HG02938 (cell line): Measurements from ENCODE around the gene BIRC6.
A peak's percentile ranks its signal among the peaks of the same experiment; 100 is the strongest.
"Not testable (repeated sequence)": the region's sequence is repeated elsewhere in the genome, so short reads cannot be mapped to it uniquely, and the experiment has no call there.

Source experiments
- ATAC-seq: cut with Tn5 transposase; IDR thresholded peaks from one replicate; pipeline ENCODE4 v1.9.1; 2021; ENCODE audit warnings: mild to moderate bottlenecking, moderate library complexity; ENCODE audit not compliant: unreplicated experiment

BIRC6 gene

DNA sequence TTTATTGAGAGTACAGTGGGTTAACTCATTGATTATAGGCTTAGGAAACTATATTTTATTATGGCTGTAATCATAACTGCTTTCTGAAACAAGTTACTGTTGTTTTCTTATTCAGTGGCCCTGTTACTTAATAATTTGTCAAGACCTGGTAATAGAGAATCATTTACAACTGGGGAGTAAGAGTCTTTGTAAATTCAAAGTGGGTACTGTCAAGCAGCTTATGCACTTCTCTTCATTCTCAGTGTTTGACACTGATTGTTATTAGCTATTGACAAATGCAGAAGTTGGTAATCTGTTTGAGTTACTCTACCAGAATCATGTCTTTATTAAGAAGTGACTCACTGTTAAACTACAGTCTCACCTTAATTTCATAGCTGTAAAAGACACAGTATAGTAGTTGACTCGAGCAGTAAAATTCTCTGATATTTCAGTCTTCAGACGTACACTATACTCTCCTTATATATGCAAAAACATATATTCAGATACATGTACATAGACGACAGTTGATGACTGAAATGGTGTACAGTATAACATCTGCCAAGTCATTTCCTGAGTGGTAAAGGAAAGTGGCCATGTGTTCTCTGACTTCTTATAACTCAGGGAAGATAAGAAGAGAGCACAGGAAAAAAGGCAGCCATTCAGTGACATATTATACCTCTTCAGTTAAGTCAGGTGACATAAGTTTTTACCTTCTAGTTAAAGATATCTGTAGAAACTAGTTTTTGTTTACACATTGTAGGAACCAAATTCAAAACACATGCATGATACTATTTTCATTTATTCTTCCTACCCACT is 235.0 kb downstream of the BIRC6 start:
- ATAC-seq: peak; percentile 83

DNA sequence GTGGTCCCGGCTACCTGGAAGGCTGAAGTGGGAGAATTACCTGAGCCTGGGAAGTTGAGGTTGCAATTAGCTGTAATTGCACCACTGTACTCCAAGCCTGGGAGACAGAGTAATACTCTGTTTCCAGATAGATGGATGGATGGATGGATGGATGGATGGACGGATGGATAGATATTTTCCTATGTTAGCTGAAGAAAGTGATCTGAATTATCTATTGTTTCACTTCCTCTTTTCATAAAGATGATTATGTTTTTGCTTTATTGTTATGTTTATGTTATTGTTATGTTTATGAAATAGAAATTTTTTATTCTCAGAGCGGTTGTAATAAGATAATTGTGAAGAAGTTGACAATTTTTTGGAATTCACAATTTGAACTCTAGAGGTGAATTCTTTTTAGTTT is 237.8 kb downstream of the BIRC6 start:
- no peak for ATAC-seq

GRCh38 chr2:32611366-32611765 is 254.5 kb downstream of the BIRC6 start:
- ATAC-seq: no peak

DNA sequence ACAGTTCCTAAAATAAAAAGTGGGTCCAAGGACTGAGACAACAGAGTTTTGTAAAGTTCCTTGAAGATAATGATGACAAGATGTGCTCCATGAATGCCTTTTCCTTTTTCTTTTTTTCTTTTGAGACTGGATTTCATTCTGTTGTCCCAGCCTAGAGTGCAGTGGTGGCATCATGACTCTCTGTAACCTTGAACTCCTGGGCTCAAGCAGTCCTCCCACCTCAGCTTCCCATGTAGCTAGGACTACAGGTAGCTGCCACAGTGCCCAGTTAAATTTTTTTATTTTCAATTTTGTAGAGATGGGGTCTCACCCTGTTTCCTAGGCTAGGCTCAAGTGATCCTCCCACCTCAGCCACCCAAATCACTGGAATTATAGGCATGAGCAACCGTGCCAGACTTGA is 254.9 kb downstream of the BIRC6 start:
- ATAC-seq: no peak

DNA sequence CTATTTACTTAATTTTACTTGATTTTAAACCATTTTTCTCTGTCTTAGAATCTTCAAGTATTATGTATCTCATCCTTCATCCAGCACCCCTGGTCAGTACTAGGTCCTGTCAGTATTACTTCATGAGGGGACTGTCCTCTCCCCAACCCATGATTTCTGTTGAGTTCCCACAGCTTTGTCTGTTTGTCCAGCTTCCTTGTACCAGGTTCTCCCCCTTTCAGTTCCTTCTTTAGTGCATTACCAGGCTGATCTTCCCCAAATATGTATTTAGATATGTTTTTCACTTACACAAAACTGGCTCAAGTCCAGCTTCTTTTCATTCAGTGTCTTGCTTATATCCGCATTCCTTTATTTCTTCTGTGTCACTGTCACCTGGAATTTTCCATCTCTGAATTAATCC is 257.3 kb downstream of the BIRC6 start:
- no peak for ATAC-seq

DNA sequence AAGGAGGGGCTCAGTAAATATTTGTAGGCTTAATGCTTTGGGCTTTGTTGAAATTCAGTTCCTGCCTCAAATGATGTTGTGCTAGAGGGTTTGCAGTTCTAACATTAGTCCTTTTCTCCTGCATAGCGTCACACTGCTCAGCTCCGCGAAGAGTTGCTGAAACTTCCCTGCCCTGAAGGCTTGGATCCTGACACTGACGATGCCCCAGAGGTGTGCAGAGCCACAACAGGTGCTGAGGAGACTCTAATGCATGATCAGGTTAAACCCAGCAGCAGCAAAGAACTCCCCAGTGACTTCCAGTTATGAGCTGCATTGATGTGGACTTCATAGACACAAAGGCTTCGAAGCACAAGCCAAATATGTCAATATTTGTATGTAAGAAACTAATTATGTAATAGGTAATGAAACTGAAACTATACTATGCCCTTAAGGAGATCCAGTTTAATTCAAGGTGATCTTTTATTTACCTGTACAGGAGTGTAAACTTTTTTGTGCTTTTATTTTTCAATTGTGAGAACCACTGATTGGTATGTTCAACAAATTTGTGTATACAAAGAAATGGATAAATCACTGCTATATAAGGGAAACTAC is 260.9 kb downstream of the BIRC6 start:
- ATAC-seq: no peak

DNA sequence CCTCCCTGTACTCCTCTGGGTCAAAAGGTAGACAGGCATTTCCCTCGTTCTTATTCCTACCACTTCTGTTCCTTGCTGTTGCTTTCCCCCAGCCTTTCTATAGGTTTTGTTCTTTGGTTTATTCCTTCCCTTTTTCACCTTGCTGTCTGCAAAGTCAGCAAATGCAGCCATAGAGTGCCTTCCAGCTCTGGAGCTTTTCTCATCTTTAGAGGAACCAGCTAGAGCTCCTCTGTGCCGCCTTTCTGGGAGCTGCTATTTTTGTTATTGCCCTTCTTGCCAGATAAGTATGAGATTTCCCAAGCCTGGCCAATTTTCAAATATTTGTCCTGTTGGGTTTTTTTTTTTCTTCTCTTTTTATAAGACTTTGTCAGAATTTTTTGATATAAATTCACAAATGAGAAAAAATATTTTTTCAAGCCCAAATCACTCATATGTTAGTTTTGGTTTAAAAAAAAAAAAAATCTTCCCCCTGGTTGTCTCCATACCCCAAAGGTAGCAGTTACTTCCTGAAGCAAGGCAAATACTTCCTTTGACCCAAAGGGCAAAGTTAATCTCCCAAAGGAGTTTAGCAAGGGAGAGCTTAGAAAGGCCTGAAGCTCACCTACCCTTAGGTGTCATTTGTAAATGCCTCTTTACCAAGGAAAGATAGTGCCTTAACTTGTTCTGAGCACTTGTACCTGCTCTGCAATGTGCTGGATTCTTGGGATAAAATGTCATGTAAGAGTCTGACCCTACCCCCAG is 265.9 kb downstream of the BIRC6 start:
- no peak for ATAC-seq

DNA sequence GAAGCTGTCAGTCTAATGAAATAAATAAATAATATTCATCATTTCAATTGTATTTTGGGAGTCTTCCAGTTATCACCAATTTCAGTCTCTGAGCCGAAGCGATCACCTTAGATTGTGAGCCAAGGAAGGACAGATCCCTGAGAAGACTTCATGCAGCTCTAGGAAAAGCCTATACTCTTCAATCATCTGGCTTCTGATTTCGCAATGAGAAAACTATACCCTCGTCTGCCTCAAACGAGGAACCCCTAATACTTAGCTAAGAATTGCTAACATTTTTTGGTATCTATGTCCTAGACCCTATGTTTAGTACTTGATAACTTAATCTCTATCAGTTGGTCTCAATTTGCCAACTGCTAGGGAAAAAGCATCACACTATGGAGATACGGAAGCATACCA is 266.5 kb downstream of the BIRC6 start:
- ATAC-seq: no peak

DNA sequence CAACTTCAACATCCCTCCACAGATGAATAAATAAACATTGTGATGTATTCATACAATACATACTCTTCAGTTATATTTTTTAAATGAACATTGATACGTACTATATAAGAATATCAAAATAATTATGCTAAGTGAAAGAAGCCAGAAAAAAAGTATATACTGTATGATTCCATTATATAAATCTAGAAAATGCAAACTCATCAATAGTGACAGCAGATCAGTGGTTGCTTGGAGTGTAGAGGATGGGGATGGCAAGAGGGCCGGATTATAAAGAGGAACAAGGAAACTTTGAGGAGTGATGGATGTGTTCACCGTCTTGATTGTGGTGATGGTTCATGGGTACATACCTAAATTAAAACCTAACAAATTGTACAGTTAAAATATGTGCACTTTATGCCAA is 268.0 kb downstream of the BIRC6 start:
- ATAC-seq: no peak

- no peak for ATAC-seq
These were observed 269.9 kb downstream of the BIRC6 start for GRCh38 chr2:32626639-32627221.

DNA sequence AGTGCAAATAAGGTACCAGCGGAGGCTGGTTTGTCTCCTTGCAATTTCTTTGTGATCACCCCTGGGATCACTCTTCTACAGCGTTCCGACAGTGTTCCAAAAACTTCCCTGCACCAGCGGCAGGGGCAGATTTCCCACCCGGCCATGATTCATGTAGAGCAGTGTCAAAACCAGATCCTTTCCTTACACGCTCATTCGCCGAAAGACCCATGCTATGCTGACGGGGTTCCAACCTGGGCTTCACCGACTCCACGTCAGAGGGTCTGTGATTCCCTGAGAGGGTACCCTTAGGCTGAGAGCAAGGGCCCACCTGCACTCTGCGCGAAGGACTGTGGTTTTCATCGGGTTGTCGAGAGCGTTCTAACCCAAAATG is 270.6 kb downstream of the BIRC6 start:
- peak; percentile 33 for ATAC-seq

GRCh38 chr2:32627814-32628579 is 271.2 kb downstream of the BIRC6 start, which contains the start of gene TTC27:
TSS of gene TTC27 (plus strand) at chr2:32628050. CDS start at chr2:32628293, 243 bp downstream.
- peak; percentile 99 for ATAC-seq

DNA sequence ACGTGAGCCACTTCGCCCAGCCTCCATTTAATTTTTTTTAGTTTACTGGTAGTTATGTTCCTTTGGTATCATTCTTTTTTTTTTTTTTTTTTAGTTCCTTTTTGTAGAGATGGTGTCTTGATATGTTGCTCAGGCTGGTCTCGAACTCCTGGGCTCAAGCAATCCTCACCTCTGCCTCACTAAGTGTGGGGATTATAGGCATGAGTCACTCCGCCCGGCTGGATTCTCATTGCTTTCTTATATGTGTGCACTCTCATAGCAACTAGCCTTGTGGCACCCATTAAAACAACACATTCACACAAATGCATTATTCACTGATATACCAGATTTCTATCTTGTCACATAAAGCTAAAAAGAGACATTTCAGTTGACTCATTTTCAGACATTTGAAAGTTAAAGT is 275.3 kb downstream of the BIRC6 start:
- no peak for ATAC-seq

DNA sequence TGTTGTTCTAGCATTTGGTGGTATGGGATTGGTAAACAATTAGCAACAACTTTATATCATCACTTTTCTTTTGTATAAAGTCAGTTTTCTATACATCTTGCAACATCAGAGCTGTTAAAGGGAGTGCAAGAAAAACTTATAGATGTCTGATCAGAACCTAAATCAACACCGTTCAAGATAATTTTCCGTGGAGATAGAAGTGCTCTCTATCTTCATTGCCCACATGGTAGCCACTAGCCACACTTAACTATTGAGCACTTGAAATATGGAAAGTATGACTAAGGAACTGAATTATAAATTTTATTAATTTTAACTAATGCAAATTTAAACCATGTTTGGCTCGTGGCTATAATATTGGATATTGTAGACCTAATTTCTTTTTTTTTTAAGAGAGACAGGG is 276.2 kb downstream of the BIRC6 start:
- ATAC-seq: no peak

DNA sequence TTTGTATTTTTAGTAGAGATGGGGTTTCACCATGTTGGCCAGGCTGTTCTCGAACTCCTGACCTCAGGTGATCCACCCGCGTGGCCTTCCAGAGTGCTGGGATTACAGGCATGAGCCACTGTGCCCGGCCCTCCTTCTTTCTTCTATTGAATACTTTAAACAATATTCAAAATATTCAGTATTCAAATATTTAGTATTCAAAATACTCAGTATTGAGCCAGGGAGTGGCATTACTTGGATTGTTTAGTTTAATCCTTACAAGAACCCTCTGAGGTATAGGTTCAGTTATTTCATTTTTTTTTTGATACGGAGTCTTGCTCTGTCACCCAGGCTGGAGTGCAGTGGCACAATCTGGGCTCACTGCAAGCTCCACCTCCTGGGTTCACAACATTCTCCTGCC is 281.7 kb downstream of the BIRC6 start:
- ATAC-seq: not testable (repeated sequence)

- ATAC-seq: no peak
These were observed 284.4 kb downstream of the BIRC6 start for GRCh38 chr2:32641180-32641579.

- ATAC-seq: no peak
These were observed 290.4 kb downstream of the BIRC6 start for GRCh38 chr2:32647180-32647651.

GRCh38 chr2:32652555-32653209 is 295.9 kb downstream of the BIRC6 start:
- ATAC-seq: no peak

- no peak for ATAC-seq
These were observed 299.2 kb downstream of the BIRC6 start for GRCh38 chr2:32656069-32656468.

DNA sequence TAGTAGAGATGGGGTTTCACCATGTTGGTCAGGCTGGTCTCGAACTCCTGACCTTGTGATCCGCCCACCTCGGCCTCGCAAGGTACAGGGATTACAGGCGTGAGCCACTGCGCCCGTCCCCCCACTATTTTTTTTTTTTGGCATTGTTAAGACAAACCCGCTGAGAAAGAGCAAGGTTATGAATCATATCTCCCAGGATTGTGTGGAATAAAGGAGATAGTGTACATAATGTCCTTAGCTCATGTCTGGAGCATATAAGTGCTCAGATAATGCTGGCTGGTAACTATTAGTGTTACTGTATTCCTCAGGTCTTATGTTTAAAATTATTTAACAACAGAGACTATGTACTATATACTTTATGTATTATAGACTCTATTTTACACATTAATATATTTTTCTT is 307.0 kb downstream of the BIRC6 start:
- no peak for ATAC-seq
